Stimulated activated CD8-positive, alpha-beta memory T cell treated with anti-CD3 and anti-CD28 coated beads, Interleukin-2, amount 100 ng/mL, for 48 hours (primary cell): Measurements from ENCODE around the gene ZNF716.
"Not testable (repeated sequence)": the region's sequence is repeated elsewhere in the genome, so short reads cannot be mapped to it uniquely, and the experiment has no call there.

Experiments
- DNase-seq, 2 donors: peaks; one replicate each; pipeline ENCODE4 v3.0.0-alpha.2; 2020; ENCODE audit warnings: low read depth in 2 of 2

The ZNF716 gene

GRCh38 chr7:57425969-57426628 lies 23.9 kb upstream of the ZNF716 start:
- no peak for DNase-seq

- DNase-seq = no peak
These were observed 23.4 kb upstream of the ZNF716 start for GRCh38 chr7:57426629-57427003.

DNA sequence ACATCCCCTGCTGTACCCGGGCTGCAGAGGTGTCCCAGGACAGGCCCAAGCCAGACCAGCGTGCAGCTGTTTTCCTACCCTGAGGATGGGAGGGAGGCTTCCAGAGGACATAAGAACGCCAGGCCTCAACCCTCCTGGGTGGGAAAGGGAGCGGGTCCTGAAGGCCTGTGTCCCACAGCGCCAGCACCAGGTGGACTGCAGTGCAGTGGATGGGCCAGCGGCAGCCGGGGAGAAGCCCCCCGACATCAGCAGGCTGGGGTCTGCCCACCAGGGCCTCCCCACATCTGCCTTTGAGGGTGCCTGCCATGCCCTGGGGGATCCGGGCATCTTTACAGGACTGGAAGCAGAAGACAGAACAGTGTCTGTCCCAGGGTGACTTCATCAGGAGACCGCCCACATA lies 22.8 kb upstream of the ZNF716 start:
- no peak for DNase-seq

GRCh38 chr7:57427594-57427993 lies 22.4 kb upstream of the ZNF716 start:
- DNase-seq = no peak

GRCh38 chr7:57432583-57432982 lies 17.4 kb upstream of the ZNF716 start:
- DNase-seq = no peak

GRCh38 chr7:57437581-57437980 lies 12.4 kb upstream of the ZNF716 start:
- no peak for DNase-seq

DNA sequence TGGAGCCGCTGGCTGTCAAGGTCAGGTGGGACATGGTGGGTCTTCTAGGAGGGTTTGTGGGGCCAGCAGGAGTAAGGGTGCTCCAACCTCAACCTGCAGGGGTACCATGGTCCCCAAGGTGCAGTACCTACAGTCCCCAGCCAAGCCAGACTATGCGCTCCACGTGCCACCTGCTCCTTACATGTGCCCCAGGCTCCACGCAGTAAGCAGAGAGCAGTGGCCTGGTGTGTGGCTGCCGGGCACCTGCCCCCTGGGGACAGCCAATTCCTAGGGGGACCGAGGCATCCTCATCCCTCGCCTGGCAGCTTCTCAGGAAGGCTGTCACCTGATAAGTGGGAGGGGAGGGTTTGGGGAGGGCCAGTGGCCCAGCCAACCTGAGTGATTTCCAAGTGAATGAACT lies 11.7 kb upstream of the ZNF716 start:
- no peak for DNase-seq

GRCh38 chr7:57443567-57443966 lies 6.4 kb upstream of the ZNF716 start:
- DNase-seq = no peak

- not testable (repeated sequence) for DNase-seq
These were observed 19.3 kb downstream of the ZNF716 start for GRCh38 chr7:57469186-57469828.

GRCh38 chr7:57480304-57480703 lies 30.3 kb downstream of the ZNF716 start:
- DNase-seq = not testable (repeated sequence)

- DNase-seq = not testable (repeated sequence)
These were observed 35.0 kb downstream of the ZNF716 start for GRCh38 chr7:57485022-57485421.

GRCh38 chr7:57487957-57488356 lies 38.0 kb downstream of the ZNF716 start:
- no peak for DNase-seq

- DNase-seq = not testable (repeated sequence)
These were observed 45.1 kb downstream of the ZNF716 start for GRCh38 chr7:57495111-57495510.

DNA sequence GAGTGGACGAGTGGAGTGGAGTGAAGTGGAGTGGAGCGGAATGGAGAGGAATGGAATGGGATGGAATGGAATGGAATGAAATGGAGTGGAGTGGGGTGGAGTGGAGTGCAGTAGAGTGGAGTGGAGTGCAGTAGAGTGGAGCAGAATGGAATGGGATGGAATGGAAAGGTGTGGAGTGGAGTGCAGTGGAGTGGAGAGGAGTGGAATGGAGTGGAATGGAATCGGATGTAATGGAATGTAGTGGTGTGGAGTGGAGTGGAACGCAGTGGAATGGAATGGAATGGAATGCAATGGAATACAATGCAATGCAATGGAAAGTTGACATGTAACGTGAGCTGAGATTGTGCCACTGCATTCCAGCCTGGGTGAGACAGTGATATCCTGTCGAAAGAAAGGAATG lies 46.4 kb downstream of the ZNF716 start:
- no peak for DNase-seq

GRCh38 chr7:57505176-57505575 lies 55.2 kb downstream of the ZNF716 start:
- DNase-seq = no peak
